ENCODE results near the gene NEMP2. TPM values are rescaled to one million over a fixed set of nuclear protein-coding genes. Genes with fewer than 3 reads are reported as not detected.
A peak's percentile ranks its signal among the peaks of the same experiment; 100 is the strongest.
"Not testable (repeated sequence)": the region's sequence is repeated elsewhere in the genome, so short reads cannot be mapped to it uniquely, and the experiment has no call there.

Gene NEMP2
- total RNA-seq, 4 donors from 2014 or later = 1.6 to 3.4 (median 2.9) TPM

- H3K4me3 ChIP-seq = no peak overlapping the region
- no peaks in the 10 kb centered on the region for H3K9me3 ChIP-seq
- no peak for DNase-seq (ENCODE audit: low spot score in 2 of 2)
- WGBS = 68% methylated on average over 5 of the region's 5 CpGs
- H3K27ac ChIP-seq = no peak overlapping the region
- peaks cover 6% of the 10 kb centered on the region for H3K36me3 ChIP-seq
- H3K27me3 ChIP-seq = no peaks in the 10 kb centered on the region
- TF ChIP-seq POLR2A (IDR thresholded peaks at IDR 0.05) (no peak), EP300 (IDR thresholded peaks at IDR 0.05) (no peak), POLR2AphosphoS5 (IDR thresholded peaks at IDR 0.05) (no peak), CTCF (IDR thresholded peaks at IDR 0.05) (no peak)
- no peaks in the 10 kb centered on the region for H3K4me1 ChIP-seq
Measured at GRCh38 chr2:190512539-190513095, 21.9 kb downstream of the NEMP2 start.

- Histone ChIP-seq H3K36me3 (peaks cover 11% of the 10 kb centered on the region), H3K4me1 (peaks cover 9% of the 10 kb centered on the region), H3K27me3 (no peaks in the 10 kb centered on the region), H3K27ac (no peak overlapping the region), H3K9me3 (no peaks in the 10 kb centered on the region), H3K4me3 (no peak overlapping the region)
- DNase-seq (ENCODE audit: low spot score in 2 of 2) = no peak
- no peak for TF ChIP-seq EP300 (IDR thresholded peaks at IDR 0.05)
- no peak for TF ChIP-seq POLR2A (IDR thresholded peaks at IDR 0.05)
- no peak for TF ChIP-seq POLR2AphosphoS5 (IDR thresholded peaks at IDR 0.05)
- no peak for TF ChIP-seq CTCF (IDR thresholded peaks at IDR 0.05)
- WGBS = 66% methylated on average over 2 of the region's 2 CpGs
Measured at GRCh38 chr2:190511104-190511503, 23.4 kb downstream of the NEMP2 start.

- DNase-seq (ENCODE audit: low spot score in 2 of 2); H3K9me3 ChIP-seq; H3K27ac ChIP-seq; H3K4me1 ChIP-seq; H3K4me3 ChIP-seq; H3K27me3 ChIP-seq: not testable (repeated sequence)
- WGBS = 92% methylated on average over 5 of the region's 5 CpGs
- H3K36me3 ChIP-seq = peaks cover 20% of the 10 kb centered on the region
Measured at GRCh38 chr2:190509895-190510294, 24.6 kb downstream of the NEMP2 start.

- Histone ChIP-seq H3K4me3 (no peak overlapping the region), H3K4me1 (peaks cover 9% of the 10 kb centered on the region), H3K36me3 (peaks cover 46% of the 10 kb centered on the region), H3K9me3 (no peaks in the 10 kb centered on the region), H3K27me3 (no peaks in the 10 kb centered on the region), H3K27ac (no peak overlapping the region)
- WGBS = 54% methylated on average over 4 of the region's 4 CpGs
- DNase-seq (ENCODE audit: low spot score in 2 of 2) = no peak
- TF ChIP-seq CTCF (IDR thresholded peaks at IDR 0.05) (no peak), POLR2A (IDR thresholded peaks at IDR 0.05) (no peak), EP300 (IDR thresholded peaks at IDR 0.05) (no peak), POLR2AphosphoS5 (IDR thresholded peaks at IDR 0.05) (no peak)
Measured at GRCh38 chr2:190507135-190507534, 27.4 kb downstream of the NEMP2 start.

GRCh38 chr2:190506666-190507065 lies 27.9 kb downstream of the NEMP2 start:
- no peak for DNase-seq (ENCODE audit: low spot score in 2 of 2)
- peak overlapping the region; percentile 34 for H3K27ac ChIP-seq
- peaks cover 9% of the 10 kb centered on the region for H3K4me1 ChIP-seq
- WGBS = 47% methylated on average over 2 of the region's 2 CpGs
- TF ChIP-seq CTCF (IDR thresholded peaks at IDR 0.05) = no peak
- no peak for TF ChIP-seq POLR2AphosphoS5 (IDR thresholded peaks at IDR 0.05)
- TF ChIP-seq POLR2A (IDR thresholded peaks at IDR 0.05) = no peak
- no peak for TF ChIP-seq EP300 (IDR thresholded peaks at IDR 0.05)
- no peaks in the 10 kb centered on the region for H3K27me3 ChIP-seq
- H3K9me3 ChIP-seq = no peaks in the 10 kb centered on the region
- peaks cover 46% of the 10 kb centered on the region for H3K36me3 ChIP-seq
- no peak overlapping the region for H3K4me3 ChIP-seq

GRCh38 chr2:190505696-190506095 lies 28.8 kb downstream of the NEMP2 start:
- H3K9me3 ChIP-seq = no peaks in the 10 kb centered on the region
- H3K36me3 ChIP-seq = peaks cover 55% of the 10 kb centered on the region
- WGBS = 89% methylated on average over 1 of the region's 1 CpG
- H3K27ac ChIP-seq = no peak overlapping the region
- TF ChIP-seq EP300 (IDR thresholded peaks at IDR 0.05) (no peak), POLR2AphosphoS5 (IDR thresholded peaks at IDR 0.05) (no peak), CTCF (IDR thresholded peaks at IDR 0.05) (no peak), POLR2A (IDR thresholded peaks at IDR 0.05) (no peak)
- DNase-seq (ENCODE audit: low spot score in 2 of 2) = no peak
- no peaks in the 10 kb centered on the region for H3K27me3 ChIP-seq
- no peak overlapping the region for H3K4me3 ChIP-seq
- H3K4me1 ChIP-seq = peaks cover 9% of the 10 kb centered on the region

Data from suprapubic skin (tissue), 4 donors.